ENCODE results near the gene FBXW11.

Gene FBXW11

DNA sequence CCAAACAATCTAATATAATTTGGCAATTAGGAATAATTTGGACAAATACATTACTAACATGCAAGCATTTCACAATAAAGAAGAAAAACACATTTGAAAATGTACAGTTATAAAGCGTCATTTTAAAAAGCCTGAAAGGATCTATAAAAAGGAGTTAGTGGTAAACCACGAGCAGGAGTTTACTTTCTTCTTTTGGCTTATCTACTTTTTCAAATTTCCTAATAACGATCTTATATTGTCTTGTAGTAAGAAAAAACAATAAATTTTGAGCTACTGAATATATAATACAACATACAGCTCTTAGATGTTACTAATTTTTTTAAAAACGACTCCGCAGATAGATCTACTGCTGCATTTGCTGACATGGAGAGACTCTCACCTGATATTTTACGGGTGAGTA is 141.0 kb downstream of the FBXW11 start:
- no peak for DNase-seq (ENCODE audit: low spot score)

DNA sequence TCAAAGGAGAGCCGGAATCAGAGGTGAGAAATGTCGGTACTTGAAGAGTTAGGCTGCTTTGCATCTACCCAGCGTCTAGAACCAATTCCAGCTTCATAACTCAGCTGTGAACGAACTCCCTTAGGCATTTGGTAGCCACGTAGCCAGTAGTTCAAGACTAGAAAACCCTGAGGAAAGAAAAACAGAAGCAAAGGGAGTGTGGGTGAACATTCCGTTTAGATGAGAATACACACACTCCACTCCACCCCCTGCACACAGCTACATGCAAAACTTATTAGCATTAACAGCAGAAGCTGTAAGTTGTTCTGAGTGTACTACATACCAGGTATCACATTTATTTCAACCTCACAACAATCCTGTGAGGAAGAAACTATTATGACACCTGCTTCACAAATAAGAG is 142.5 kb downstream of the FBXW11 start:
- DNase-seq (ENCODE audit: low spot score): no peak

DNA sequence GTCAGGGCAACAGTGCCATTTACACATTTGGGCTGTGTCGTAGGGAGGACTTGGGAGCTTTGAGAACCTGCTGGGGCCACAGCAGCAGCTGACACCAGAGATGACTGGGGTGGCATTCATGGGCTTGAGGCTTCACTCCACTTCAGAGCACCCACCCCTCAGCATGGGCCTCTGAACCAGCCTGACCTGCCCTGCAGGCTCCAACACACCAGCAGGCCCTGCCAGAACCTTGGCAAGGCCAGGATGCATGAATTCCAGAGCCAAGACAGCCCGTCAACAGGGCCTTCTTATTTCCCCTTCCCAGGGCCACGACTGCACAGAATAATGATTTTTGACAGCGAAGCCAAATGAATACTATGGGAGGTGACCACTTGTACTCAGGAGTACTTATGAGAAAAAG is 143.8 kb downstream of the FBXW11 start:
- no peak for DNase-seq (ENCODE audit: low spot score)

DNA sequence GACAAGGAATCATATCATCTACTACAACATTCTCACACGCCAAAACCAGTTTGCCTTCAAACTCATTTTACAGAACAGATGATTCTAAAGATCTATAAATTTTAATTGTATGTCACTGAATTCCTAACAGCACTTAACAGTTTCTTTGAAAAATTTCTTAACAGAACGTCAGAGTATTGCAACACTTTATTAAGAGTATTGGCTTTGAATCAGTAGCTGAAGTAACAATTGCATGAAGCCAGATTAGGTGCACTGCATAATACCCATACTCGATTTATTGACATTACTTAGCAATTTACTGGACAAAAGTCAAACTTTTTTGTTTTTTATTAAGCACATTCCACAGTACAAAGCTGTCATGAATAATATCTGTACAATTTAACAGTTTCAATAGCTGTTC is 145.1 kb downstream of the FBXW11 start:
- DNase-seq (ENCODE audit: low spot score): no peak

DNA sequence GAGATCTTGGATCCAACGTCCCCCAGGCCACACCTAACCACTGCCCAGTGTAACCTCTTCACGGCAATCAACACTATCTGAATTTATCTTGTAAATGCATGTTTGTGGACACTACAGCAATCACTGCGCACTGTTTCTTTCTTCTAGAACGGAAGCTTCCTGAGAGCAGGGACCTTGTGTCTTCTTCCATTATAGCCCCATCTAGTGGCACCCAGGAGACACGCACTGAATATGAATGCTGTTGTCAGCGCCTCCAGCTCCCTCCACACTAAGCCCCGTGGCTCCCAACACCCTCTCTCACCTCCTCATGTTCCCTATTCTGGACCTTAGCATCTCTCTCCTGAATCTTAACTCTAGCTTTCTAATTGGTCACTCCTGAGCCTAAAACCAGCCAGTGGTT is 148.1 kb downstream of the FBXW11 start:
- peak; percentile 82 for DNase-seq (ENCODE audit: low spot score)

DNA sequence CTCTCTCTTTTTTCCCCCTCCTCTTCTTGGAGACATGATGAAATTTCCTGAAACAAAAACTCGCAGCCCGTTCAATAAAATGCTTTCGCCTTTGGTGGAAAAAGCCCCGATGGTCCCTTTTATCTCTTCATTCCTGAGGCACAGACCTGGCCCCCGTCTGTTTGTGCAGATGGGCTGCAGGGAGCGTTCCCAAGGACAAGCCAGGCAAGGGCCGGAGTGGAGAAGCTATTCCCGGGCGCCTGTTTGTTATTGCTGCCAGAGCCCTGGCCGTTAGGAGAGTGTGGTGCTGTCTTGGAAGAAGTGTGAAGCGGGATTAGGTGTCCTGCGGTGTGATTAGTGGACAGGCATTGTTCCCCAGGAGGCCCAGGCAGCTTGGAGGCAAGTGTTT is 149.0 kb downstream of the FBXW11 start:
- DNase-seq (ENCODE audit: low spot score): peak; percentile 61

DNA sequence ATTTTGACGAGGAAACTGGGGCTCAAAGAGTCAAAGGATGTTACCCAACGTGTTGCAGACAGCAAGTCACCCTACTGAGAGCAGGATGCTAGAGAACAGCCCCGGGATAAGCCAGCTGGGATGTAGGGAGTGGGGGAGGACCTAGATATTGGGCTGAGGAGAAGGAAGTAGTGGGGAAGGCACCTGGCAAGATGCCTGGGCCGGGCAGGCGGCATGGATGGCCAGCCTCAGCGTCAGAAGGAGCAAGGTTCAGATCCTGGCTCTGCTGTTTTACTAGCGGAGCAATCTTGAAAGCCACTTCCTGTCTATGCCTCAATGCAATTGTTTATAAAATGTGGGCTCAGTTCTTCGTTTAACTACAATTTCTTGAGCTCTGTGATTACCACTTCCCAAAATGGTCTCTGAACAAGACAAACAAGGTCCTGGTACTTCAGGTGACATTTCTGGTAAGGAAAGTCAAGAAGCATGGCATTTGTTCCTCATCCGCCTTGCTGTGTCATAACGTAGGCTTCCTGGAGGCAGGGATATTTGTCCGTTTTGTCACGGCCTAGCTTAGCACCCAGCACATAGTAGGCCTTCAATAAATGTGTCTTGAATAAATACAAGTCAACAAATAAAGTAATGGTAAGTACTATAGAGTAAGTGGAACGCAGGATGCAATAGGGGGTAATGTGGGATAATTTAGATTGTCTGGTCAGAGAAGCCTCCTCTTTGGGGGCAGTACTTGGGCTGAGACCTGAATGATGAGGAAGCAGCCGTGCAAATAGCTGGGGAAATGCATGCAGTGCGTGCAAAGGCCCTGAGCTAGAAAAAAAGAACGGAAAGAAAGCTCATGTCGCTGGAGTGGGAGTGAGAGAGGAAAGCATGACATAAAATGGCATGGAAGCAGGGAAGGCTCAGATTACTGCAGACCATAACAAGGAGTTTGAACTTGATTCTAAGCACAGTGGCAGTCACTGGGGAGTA is 150.4 kb downstream of the FBXW11 start:
- DNase-seq (ENCODE audit: low spot score): no peak

DNA sequence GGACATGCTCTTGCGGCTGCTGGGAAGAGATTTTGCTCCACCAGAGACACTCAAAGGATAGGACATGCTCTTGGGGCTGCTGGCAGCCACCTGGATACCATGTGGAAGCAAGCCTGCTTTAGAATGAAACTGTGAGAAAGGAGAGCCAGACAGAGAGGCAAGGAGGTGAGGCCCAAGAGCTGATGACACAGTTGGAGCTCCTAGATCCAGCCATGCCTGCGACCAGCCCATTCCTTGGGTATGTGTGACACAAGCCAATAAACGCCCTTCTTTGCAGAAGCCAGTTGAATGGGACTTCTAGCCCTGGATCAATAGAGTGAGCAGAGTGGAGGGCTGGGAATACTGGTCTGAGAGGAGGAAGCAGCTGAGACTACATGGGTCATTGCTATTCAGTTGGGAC is 151.2 kb downstream of the FBXW11 start:
- DNase-seq (ENCODE audit: low spot score): no peak

DNA sequence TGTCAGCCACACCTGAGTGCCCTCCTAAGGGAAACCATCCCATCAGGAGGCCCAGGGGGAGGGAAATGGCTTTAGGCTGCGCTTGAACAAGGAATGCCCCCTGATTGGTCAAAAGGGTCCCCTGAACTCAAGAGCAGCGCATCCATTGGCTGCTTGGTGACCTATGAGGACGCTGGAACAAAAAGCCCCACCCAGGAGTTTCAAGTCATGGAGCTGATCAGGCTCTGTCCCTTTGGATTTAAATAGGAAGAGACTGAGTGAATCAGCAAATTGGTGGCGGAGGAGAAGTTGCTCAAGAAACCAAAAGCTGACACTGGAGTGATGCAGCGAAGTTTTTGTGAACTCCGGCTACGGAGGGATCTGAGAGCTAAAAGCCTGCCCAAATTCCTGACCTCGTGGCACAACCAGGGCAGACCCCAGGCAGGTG is 154.2 kb downstream of the FBXW11 start:
- peak; percentile 61 for DNase-seq (ENCODE audit: low spot score)

DNA sequence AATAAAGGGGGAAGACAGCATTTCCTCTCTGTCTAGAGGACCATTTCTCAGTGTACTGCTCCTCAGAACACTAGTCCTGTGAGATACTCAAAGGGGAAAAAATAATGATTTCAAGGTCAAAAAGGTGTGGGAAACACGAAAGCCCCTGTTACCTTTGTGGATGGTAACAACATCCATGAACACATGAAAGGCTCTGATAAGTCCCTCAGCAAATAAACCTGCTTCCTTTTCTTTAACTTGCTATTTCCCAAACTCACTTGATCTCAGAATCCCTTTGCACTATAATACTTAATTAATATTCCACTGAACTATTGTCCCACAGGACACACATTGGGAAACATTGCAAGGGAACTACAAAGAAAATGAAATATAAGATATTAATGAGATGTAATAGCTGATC is 155.2 kb downstream of the FBXW11 start:
- DNase-seq (ENCODE audit: low spot score): no peak

DNA sequence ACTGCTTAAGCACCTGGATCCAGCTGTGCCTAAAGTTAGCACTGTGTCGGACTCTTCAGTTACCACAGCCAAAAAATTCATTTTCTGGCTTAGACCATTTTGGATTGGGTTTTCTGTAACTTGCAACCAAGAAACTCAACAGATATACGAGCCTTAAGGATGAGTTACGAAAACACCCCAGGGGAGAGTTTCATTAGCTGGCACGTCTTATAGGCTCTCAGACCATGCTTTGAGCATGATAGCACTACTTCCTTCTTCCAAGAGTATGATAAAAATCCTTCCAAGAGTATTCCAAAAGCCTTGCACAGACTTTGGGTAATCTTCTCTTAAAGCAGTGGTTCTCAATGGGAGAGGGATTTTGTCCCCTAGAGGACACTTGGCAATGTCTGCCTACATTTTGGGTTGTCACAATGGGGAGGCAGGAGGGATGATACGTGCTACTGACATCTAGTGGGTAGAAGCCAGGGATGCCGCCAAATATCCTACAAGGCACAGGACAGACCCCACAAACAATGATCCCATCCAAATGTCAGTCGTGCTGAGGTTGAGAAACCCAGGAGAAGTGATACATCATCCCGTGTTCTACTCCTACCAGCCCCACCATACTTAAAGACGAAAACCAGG is 156.0 kb downstream of the FBXW11 start:
- peak; percentile 66 for DNase-seq (ENCODE audit: low spot score)

DNA sequence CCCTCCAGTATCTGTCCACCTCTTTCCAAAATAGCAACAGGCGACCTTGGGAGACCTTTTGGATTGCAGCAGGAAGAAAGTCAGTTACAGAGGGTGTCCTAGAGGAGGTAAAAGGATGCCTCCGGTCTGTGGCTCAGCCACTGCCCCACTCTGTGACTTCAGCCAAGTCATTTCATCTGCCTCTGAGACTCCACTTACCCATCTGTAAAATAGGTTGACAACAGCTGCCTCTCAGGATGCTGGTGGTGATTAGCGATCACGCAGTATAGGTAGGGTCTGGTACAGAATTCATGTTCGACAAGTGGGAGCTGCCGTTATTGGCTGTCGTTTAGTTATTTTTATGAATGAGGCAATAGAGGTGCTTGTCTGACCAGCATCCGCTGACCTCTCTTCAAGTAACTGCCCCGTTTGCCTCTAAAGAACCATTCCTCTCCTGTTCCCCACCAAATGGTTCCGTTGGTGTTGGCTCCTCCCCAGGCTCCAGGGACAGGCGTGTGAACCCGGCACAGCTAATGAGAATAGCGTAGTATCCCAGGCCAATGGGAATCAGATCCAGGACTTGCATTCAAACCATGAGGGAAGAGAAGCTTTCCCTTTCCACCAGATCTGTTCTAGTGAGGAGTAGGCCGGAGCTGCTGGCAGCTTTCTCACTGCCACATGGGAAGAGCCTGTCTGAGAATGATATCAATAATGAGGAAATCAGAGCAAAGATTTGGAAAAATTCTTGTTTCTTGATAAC is 156.7 kb downstream of the FBXW11 start:
- DNase-seq (ENCODE audit: low spot score): no peak

DNA sequence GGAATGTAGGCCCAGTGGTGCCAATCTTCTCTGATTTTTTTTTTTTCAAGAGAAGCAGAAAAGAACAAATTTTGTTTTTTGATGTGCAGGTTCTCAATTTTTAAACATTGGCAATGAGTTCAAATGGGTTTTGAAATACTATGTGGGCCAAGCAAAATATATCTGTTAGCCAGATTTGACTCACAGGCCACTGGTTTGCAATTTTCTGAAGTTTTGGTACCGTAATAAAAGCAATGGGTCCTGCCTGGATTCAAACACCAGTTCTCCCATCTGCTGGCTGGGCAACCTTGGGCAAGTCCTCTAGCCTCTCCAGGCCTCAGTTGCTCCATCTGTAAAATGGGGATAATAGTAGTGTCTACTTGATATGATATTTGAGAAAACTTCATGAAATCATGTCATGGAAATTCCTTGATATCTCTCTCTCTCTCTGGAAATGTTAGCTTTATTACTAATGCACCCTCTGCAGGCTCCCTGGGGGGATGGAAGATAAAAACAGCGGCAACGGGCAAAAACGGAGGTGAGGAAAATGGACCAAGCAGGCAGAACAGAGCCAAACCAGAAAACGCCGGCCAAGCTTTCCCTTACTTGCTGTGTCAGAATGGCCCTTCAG is 157.4 kb downstream of the FBXW11 start:
- no peak for DNase-seq (ENCODE audit: low spot score)

DNA sequence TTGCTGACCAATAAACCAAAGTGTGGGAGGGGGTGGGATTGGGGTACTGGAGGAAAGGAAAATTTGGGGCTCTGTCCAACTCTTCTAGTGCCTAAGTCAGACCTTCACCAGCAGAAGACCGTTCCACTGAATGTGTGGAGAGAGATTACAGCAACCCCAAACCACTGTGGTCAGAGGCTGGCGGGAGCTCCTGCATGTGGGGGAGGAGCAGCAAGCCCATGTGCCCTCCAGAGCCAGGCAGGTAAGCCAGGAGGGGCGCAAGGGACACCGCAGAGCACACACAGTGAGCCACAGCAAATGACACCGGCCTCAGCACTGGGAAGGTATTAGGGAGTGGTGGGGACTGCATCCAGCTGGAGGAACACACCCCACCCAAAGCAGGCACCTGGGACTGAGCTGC is 158.0 kb downstream of the FBXW11 start:
- no peak for DNase-seq (ENCODE audit: low spot score)

DNA sequence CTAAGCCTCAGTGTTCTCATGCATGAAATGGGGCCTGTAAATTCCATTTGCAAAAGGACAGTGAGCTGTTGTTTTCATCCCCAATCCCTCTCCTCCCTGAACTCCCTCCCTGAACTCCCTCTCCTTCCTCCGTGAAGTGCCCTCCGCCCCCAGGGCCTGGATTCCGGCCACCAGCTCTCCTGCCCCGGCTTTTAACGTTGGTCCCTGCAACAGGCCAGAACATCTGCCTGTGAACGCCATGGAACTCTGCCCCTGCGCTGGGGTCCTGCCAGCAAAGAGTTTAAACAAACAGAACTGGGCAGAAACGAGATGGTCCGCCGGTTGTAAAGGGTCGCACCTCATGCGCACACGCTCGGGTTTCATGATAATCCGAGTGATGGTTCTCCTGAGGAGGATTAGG is 158.4 kb downstream of the FBXW11 start:
- no peak for DNase-seq (ENCODE audit: low spot score)

DNA sequence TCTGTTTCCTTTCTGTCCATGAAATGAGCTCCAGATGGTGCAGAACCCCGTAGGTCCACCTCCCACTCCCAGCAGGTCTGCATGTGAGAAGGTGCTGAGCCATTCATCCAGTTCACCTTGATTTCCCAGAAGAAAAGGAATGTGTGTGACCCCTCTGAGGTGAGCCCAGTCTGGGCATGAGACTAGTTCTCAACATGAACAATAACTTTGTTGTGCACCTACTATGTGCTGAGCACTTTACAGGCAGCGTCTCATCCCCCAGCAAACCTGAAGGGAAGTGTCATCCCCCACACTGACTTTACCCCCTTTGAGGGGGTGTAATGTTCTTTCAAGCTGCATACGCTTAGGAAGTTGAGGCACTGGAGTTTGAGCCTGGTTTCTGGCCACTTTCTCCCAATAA is 159.4 kb downstream of the FBXW11 start:
- DNase-seq (ENCODE audit: low spot score): no peak

DNA sequence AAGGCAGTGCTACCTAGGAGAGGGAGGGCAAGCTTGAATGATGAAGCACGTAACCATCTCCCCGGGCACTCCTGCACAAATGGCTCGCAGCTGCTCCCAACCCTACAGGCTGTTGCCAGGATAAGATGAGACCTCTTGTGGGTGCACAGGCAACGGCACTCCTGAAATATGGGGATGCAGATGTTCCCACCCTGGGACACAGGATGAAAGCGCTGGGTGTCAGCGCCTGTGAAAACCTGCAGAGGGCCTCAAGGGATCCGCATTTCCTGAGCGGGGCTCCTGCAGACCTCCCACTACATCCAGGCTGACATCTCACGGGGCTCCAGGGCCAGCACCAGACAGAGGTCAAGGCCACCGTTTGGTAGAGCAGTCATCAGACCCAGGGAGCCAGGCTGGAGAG is 160.1 kb downstream of the FBXW11 start:
- DNase-seq (ENCODE audit: low spot score): no peak

DNA sequence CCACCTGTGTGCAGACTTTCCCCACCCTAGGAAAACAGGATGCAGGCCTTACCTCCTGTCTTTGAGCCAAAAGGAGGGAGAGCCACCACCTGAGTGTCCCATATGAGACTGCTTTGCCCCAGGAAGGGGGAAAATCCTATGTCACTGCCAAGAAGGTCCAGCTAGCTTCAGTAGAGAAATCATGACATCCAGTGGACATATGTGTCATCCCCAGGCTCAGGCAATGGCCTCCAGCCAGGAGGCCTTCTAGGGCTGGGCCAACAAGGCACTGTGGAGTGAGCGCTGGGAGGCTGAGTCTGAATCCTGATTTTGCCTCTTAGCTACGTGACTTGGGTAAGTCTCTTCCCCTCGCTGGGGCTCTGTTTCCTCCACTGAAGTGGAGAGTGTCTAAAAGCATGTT is 160.6 kb downstream of the FBXW11 start:
- no peak for DNase-seq (ENCODE audit: low spot score)

DNA sequence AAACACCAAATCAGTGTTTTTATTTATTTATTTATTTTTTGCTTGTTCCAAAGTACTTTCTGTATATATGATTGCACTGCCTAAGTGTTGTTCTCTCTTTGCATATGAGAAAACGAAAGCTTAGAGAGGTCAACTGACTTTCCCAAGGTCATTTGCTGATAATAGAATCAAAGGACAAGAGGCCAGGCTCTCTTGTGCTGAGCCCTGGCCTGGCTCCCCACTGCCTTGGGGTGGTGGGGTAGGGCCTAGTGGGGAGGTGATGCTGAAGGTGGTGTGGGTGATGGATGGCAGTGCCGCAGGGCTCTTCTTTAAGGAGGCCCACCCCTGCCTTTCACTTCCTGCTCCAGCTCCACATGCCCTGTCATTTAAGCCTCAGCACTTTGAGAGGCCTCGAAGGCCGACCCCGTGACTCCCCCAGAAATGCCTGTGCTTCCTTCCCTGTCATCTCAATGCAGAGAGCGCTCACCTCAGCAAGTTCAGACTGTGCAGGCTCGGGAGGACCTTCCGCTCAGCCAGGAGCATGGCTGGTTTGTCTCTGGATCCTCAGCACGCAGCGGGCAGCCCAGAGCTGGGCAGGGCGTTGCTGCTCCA is 161.3 kb downstream of the FBXW11 start:
- no peak for DNase-seq (ENCODE audit: low spot score)

DNA sequence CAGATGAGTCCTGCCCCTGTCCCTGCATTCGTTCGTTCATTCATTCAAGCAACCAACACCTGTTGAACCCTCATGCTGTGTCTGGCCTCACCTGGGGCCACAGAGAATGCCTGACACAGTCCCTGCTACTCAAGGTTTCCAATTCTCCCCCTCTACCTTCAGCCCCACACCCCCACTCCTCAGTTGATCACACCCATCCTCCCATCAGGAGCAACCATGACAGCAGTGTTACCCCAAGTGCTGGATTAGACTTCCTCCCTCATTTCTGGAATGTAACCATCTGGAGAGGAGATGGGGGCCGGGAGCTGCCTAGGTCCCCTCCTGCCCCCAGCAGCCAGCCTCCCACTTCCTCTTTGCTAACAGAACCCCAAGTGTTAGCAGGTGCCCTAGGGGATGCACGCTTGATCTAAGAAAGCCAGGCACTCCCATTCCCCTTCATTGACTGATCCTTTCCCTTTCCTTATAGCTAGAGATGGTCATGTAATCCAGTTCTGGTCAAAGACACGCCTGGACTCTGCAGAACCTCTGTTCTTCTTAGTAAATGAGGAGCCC is 163.6 kb downstream of the FBXW11 start:
- DNase-seq (ENCODE audit: low spot score): no peak

DNA sequence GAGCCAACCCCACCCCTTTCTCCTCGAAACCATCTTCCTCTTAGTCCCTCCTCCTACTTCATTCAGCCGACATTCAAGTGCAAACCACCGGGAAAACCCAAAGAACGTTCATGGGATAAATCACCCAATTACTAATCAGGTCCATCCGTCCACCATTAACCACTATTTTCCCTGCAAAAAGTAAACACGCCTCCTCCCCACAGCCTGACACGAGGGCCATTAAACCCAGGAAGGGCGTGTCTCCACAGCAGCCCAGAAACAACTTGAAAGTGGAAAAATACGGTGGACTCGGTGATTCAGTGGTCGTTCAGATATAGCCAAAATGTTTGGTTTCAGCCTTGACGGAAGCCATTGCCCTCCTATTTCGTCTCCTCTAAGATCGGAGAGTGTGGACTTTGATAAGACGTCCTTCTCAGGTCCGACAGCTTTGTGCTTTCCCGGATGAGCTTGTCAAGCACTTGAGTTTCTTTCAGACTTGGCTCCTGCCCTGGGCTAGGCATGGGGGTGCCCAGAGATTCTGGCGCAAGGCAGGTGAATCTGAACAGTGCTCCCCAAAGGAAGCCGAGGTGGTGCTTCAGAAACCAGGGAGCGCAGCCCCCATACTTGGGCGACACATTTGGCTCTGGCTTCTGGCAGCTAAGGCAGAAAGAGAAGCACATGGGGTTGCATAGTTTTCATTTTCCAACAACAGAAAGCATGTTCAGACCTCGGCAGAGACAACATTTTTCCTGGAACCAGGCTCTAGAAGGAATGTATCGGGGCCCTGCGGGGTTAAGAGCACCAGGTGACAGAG is 164.3 kb downstream of the FBXW11 start:
- DNase-seq (ENCODE audit: low spot score): no peak

Data from iPS-NIHi11 (cell line).